ENCODE data around the gene KRT6C.

DNA sequence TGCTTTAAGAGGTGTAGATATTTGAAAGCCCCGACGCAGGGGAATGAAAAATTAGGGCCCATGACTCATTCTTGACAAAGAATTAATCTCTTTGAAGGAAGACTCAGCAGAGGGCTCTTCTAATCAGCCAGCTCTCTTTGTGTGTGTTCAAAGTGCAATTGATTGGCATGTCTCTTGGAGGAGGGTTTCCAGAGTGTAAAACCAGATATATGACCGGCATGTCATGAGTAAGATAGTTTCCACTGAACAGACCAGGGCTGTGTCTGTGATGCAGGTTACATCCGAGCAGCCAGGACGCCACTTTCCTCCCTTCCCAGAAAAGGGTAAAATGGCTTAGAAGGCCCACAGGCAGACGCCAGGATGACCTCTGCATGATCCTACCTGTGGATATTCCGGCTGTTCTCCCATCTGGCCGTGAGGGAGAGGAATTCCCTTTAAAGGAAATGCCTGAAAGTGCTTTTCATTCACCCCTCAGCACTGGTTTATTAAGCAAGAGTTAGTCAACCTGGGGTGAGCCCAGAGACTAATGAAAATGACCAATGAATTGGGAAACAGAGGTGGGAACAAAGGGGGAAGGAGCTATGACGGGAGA is 32.2 kb downstream of the KRT6C start:
- no peak for TF ChIP-seq POLR2A (IDR thresholded peaks at IDR 0.05; ENCODE audit: low read length)
- TF ChIP-seq GATA1 (IDR thresholded peaks at IDR 0.05; ENCODE audit: low read depth, low read length): no peak
